GM19328 (cell line): ENCODE results near the gene TNIP1.

Experiments
- ATAC-seq: cut with Tn5 transposase; IDR thresholded peaks from one replicate; pipeline ENCODE4 v1.9.1; 2021; ENCODE audit warnings: mild to moderate bottlenecking, moderate library complexity; ENCODE audit not compliant: unreplicated experiment

TNIP1 gene

GRCh38 chr5:151042453-151043093, 38.3 kb downstream of the TNIP1 start:
- no peak for ATAC-seq

DNA sequence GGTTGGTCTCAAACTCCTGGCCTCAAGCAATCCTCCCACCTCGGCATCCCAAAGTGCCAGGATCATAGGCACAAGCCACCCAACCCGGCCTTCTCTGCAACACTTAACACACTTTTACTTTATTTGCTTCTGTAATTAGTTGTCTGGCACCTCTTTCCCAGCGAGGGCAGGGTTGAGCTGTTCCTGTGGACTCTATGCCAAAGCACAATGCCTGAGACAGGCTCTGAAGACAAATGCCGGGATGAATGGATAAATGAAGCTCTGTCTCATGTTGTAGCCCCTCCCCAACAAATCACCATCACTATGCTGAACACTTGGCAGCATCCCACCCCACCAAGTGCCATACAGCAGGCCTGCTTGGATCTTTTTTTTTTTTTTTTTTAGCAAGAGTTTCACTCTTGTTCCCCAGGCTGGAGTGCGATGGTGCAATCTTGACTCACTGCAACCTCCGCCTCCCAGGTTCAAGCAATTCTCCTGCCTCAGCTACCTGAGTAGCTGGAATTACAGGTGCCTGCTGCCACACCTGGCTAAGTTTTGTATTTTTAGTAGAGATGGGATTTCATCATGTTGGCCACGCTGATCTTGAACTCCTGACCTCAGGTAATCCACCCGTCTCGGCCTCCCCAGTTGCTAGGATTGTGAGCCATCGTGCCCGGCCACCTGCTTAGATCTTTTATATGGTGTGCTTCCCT, 39.1 kb downstream of the TNIP1 start:
- no peak for ATAC-seq

DNA sequence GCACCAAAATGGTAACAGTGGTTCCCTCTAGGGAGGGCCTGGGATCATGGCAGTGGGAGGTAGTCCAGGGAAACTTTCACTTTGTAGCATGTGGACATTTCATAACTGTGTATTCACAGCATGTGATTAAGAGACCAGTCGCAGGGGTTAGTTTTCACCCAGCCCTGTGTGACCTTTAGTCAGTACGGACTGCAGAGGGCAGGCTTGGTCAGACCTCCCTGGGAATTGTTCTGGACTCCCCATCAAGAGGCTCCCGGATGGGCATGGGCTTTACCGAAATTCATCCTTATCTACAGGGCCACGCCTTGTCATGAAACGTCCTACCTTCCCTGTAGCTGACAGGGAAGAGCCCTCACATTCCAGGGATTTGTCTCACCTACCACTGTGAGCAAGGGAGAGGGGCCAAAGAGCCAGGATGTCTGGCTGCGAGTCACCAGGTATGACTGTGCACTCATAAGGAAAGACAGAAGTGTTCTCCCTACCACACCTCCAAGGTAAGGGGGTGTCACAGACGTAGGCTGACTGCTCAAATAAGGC, 40.6 kb downstream of the TNIP1 start:
- no peak for ATAC-seq

GRCh38 chr5:151039665-151040064, 41.2 kb downstream of the TNIP1 start:
- no peak for ATAC-seq

- no peak for ATAC-seq
Measured at GRCh38 chr5:151038801-151039238, 42.0 kb downstream of the TNIP1 start.

DNA sequence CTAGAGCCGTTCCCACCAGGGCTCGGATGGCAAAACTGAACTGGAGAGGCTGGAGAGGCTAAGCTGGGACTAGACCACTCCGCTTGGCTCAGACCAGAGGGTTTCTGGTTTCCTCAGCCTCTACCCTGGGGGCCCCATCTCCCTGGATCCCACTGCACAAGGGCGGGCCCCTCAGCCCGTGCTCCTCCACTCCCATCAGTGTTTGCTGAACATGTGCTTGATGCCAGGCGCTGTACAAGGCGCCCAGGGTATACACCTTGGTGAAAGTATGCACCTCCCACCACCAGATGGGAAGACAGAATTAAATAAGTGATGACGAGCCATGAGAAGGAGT, 42.5 kb downstream of the TNIP1 start:
- no peak for ATAC-seq

- ATAC-seq = no peak
Measured at GRCh38 chr5:151037561-151038411, 43.0 kb downstream of the TNIP1 start.

DNA sequence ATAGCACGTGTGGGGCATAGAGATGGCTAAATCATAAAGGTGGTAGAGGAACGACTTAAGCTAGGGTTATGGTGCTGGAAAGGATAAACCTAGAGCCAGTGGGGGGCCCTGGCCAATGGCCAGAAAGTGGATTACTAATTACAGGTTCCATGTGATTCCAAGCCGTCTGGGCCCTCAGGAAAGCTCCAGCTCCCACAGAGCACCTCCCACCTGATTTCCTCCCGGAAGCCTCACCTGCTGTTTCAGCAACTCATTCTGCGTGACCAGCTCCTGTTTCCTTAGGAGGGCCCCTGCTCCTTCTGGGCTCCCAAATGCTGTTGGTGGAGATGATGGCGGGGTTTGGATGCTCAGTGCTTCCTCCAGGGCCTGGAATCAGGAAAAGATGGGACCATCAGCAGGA, 44.3 kb downstream of the TNIP1 start:
- no peak for ATAC-seq

GRCh38 chr5:151034422-151035379, 46.1 kb downstream of the TNIP1 start:
- ATAC-seq = no peak

- no peak for ATAC-seq
Measured at GRCh38 chr5:151033217-151033934, 47.5 kb downstream of the TNIP1 start.

DNA sequence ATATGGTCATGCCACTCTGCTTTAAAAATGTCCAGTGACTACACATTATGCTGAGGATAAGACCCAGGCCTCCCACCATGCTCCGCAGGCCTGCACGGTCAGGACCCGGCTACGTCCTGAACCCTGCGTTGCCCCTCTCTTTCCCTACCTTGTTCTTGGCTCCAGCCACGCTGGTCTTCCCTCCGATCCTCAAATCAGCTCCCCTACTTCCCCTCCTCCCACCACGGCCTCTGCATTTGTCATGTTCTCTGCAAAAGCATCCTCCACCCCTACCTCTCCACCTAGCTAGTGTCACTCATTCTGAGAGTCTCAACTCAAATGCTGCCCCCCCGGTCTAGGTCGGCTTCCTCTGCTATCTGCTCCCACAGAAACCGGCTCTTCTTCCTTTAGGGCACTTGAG, 49.3 kb downstream of the TNIP1 start:
- ATAC-seq = no peak

- ATAC-seq = no peak
Measured at GRCh38 chr5:151030379-151030778, 50.5 kb downstream of the TNIP1 start.

DNA sequence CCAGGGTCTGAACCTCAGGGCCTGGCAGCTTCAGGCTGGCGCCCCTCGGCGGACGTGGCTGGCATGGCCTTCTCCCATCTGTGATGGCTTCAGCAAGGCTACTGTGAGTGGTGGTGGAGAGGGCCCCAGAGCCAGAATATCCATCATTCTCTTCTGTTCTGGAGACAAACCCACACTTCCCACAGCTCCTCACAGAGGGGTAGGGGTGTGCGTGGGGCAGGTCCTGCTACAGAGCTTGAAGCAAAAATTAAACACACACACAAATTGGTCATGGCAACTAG, 50.8 kb downstream of the TNIP1 start:
- no peak for ATAC-seq

GRCh38 chr5:151029179-151030055, 51.4 kb downstream of the TNIP1 start:
- no peak for ATAC-seq

DNA sequence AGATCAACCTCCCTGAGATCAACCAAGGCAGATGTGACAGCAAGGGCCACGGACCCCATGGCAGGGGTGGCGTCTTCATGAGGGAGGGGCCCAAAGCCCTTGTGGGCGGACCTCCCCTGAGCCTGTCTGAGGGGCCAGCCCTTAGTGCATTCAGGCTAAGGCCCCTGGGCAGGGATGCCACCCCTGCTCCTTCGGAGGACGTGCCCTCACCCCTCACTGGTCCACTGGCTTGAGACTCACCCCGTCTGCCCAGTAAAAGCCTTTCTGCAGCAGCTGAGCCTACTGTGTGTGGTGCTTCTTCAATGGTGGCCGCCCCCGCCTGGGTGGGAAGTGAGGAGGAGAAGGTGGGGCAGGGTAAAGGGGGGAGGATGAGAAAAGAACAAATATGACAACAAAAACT, 52.1 kb downstream of the TNIP1 start:
- no peak for ATAC-seq

- ATAC-seq = no peak
Measured at GRCh38 chr5:151027961-151028479, 52.8 kb downstream of the TNIP1 start.

- ATAC-seq = no peak
Measured at GRCh38 chr5:151026679-151027078, 54.2 kb downstream of the TNIP1 start.

DNA sequence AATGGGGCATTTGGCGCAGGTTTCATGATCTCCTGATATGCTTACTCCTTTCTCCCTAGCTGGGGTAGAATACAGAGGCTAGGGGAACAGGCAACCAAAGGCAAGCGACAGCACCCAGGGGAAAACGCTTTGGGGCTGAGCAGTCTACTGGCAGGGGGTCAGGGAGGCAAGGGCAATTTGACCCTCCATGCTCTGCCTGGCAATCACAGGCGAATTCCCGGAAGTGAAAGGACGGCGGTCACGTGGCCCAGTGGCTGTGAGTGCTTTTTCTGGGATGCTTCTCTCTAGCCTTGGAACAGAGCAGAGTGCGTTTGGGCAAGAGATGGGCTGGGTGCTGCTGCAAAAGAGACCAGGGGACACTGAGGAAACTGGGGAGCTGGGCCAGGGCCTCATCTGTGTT, 54.7 kb downstream of the TNIP1 start:
- no peak for ATAC-seq

DNA sequence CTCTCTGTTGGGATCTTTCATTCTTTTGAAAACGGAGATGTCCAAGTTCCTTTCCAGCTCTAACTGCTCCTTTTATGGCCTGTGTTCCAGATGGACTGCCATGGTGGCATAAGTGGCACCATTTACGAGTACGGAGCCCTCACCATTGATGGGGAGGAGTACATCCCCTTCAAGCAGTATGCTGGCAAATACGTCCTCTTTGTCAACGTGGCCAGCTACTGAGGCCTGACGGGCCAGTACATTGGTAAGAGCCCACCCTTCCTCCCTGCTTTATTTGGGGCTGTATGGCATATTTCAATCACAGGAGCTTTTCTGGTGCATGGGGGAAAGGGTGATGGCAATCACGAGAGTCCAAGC, 55.6 kb downstream of the TNIP1 start:
- no peak for ATAC-seq
